ENCODE data around the gene NT5E. TPM values are rescaled to one million over a fixed set of nuclear protein-coding genes. Genes with fewer than 3 reads are reported as not detected.

The NT5E gene
- total RNA-seq, 2 donors from 2014 or later: 47.8 to 49.8 TPM

- intact Hi-C loops (cut with DNase I, micrococcal nuclease): no loop called here
- DNase-seq (no peak), ATAC-seq (no peak)
These were observed 3.6 kb downstream of the NT5E start for GRCh38 chr6:85453490-85453889.

- ATAC-seq (no peak), DNase-seq (no peak)
- intact Hi-C loops (cut with DNase I, micrococcal nuclease): no loop called here
These were observed 5.7 kb downstream of the NT5E start for GRCh38 chr6:85455471-85456026.

DNA sequence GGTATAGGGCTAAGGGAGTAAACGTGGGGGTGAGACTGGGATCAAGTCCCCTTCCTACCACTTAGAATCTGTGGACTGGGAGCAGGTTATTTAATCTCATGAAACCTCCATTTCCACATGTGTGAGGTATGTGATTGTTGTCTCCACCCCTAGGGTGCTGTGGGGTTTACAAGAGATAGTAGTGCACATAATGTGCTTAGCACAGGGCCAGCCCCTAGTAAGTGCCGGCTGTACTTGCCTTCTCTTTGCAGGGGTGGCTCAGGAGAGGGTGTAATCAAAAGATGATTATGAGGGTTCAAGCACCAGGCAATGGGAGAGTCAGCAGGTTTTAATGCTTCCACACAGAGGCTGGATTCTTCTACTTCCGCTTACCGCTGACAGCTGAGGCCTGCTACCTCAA, 6.9 kb downstream of the NT5E start:
- ATAC-seq (no peak), DNase-seq (no peak)
- intact Hi-C loops (cut with DNase I, micrococcal nuclease): no loop called here

DNA sequence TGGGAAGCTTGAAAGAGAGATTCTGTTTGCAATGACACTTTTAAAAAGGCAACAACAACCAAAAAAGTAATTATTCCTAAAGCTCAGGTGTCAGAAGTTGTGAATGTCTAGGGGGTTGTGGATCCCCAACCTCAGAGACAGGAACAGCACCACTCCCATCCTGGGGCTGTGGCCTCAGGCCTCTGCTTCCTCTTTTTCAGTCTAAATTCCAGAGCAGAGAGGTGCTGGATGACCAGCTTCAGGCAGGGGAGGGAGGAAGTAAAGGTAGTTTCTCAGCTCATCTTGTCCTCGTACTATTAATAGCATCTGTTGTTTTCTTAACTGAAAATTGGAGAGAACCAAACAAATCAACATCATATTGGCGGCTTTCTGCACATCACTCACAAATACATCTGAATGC, 8.3 kb downstream of the NT5E start:
- intact Hi-C loops (cut with DNase I, micrococcal nuclease): no loop called here
- DNase-seq (no peak), ATAC-seq (peak; percentile 49)

DNA sequence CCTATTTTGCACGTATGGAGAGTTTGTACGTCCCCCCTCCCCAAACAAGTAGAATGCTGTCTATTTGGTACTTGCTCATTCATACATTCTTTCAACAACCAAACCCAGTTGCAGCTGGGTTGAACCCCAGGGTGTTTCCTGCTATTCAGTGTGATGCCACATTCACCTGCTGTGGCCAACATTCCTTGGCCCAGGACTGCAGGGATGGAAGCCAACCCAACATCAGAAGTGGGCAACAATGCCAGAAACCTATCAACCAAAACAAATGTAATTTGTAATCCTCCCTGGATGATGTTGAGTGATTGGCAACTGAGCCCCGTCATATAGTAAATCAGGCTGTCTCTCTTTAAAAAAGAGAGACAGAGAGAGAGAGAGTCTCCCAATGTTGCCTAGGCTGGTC, 8.9 kb downstream of the NT5E start:
- ATAC-seq: no peak
- intact Hi-C loops (cut with DNase I, micrococcal nuclease): no loop called here
- DNase-seq: no peak

DNA sequence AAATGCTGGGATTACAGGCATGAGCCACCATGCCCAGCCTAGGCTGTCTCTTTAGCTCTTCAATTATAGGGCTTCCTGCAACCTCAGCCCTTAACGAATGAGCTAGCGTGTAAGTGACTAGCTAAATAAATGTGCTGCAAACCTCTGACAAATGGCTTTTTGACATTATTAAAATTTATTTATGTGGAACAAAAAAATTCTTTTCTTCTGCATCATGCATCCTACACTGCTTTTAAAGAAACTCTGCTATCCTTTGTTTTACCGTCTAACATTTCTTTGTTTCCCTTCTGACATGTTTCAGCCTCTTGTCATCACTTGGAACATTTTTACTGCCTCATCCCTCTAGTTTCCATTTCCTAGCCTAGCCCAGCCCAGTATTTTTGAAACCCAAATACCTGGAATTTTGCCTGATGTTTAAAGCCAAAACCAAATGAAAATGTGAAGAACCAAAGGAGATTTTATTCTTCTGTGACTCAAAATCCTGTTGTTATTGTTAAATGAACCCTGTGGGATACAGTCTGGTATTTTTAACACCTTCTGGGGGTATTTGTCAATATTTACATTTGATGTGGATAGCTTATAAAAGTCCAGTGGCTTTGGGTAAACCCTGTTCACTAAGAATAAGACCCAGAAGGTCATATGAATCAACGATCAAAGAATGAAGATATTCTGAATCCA, 9.5 kb downstream of the NT5E start:
- ATAC-seq: no peak
- intact Hi-C loops (cut with DNase I, micrococcal nuclease): no loop called here
- no peak for DNase-seq

DNA sequence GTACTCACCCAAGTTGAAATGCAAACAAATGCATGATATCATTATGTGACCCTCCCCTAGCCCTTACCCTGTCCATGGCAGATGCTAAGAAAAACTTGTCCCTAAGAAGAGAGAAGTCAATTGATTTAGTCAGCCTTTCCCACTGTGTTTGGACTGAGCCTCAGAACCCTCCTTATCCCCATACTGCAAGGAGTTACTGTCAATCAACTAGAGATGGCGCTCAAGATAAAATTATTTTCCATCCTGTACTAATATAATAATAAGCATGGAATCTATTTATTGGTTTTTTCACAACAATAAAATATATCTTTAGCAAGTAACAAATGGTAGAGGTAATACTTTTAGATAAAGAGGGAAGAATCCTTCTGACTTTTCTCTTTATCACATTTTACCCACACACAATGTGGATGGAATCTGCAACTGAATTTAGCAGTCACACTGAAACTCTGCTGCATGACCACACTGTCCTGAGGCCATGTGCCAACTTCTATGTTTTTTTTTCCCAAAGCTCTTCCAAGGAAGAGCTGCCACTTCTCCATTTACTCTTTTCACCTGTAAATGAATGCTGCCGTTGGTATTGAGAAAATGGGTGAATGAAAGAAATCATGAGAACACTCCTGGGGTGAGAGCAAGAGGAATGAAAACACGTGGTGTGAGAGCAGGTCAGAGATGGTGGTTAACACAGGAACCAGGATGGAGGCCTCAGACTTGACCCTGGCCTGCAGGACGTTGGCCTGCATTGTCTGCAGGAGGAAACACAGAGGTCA, 10.5 kb downstream of the NT5E start:
- DNase-seq (no peak), ATAC-seq (no peak)
- intact Hi-C loops (cut with DNase I, micrococcal nuclease): no loop called here

DNA sequence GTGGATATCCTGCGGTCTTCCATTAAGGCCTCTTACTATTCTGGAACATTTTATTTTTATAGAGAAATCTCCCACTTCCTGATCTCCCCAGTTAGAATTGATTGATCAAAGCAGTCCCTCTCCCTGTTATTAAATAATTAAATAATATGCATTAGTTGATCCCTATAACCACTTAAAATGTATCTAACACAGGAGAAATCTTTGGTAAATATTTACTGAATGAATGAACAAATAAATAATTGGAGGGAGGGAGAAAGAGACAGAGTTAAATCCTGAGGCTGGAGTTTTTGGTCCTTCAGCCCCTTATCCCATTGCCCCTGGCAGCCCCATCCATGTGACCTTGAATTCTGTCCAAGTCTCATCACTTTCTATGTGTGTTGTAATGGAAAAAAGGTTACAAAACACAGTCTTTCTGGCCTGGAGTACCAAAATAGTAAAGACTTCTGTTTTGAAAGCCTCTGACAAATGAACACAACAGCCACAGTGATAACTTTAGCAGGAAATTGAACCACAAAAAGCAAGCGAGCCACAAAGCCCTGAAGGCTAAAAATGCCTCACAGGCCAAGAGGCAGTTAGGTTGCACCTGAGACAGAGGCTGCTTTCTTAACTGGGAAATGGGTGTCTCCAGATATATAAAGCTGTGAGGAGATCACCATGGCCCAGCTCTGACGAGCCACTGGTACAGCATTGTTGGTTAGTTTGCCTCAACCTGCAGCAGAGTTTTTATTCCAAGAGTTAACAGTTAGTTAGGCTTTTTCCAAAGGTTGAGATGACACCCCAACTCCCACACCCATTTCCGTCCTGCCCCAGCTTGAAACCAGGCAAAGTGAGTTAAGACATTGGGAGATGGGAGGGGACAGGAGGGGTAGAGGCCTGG, 11.3 kb downstream of the NT5E start:
- ATAC-seq (no peak), DNase-seq (no peak)
- intact Hi-C loops (cut with DNase I, micrococcal nuclease): no loop called here

GRCh38 chr6:85461798-85462170, 11.9 kb downstream of the NT5E start:
- no peak for DNase-seq
- intact Hi-C loops (cut with DNase I, micrococcal nuclease): no loop called here
- ATAC-seq: no peak

- DNase-seq (no peak), ATAC-seq (no peak)
- intact Hi-C loops (cut with DNase I, micrococcal nuclease): no loop called here
These were observed 12.8 kb downstream of the NT5E start for GRCh38 chr6:85462673-85463072.

DNA sequence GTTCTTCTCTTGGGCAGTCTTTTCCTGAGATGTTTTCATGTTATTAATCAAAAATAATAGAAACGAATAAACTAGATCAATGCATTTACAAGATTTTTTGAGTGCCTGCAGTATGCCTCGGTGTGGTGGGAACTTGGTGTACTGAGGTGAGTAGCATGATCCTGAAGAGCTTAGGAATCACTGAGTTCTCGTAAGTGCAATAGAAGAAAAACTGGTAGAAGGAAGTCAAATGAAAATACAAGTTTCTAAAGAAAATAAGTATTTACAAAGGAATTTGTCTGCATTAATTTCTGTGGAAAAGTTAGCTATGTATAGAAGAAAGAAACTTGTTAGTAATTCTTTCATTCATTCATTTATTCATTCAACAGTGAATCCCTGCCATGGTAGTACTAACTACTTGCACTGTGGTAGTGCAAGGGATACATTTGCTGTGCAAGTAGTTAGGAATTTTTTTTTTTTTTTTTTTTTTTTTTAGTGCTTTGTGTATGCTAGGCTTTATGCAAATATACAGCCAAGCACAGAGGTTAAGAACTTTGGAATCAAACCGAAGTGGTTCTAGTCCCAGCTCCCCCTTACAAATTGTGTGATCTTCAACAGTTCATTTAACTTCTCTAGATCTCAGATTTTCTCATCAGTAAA, 13.9 kb downstream of the NT5E start:
- intact Hi-C loops (cut with DNase I, micrococcal nuclease): no loop called here
- DNase-seq: no peak
- no peak for ATAC-seq

DNA sequence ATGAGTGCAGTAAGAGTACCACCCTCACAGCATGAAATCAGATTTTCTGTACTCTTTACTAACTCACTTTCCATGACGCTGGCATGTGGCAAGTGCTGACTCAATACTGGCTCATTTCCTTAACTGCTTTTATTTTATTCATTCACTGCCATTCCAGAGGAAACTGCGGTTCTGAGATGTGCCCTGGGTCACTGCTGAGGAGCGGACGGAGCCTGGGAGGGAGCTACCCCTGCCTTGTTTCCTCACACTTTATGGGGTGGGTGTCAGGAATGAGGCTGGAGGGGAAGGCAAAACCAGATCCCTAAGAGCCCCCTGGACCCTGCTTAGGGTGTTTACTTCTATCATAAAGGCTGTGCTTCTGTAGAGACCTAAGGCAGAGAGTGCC, 14.4 kb downstream of the NT5E start:
- ATAC-seq: no peak
- intact Hi-C loops (cut with DNase I, micrococcal nuclease): no loop called here
- no peak for DNase-seq

- intact Hi-C loops (cut with DNase I, micrococcal nuclease): no loop called here
- DNase-seq (no peak), ATAC-seq (no peak)
These were observed 14.9 kb downstream of the NT5E start for GRCh38 chr6:85464722-85465150.

- intact Hi-C loops (cut with DNase I, micrococcal nuclease): no loop called here
- ATAC-seq (no peak), DNase-seq (no peak)
These were observed 15.9 kb downstream of the NT5E start for GRCh38 chr6:85465762-85466161.

GRCh38 chr6:85468326-85468725, 18.4 kb downstream of the NT5E start:
- no peak for ATAC-seq
- no peak for DNase-seq
- intact Hi-C loops (cut with DNase I, micrococcal nuclease): no loop called here

GRCh38 chr6:85469276-85470022, 19.6 kb downstream of the NT5E start:
- intact Hi-C loops (cut with DNase I, micrococcal nuclease): no loop called here
- ATAC-seq: no peak
- no peak for DNase-seq

DNA sequence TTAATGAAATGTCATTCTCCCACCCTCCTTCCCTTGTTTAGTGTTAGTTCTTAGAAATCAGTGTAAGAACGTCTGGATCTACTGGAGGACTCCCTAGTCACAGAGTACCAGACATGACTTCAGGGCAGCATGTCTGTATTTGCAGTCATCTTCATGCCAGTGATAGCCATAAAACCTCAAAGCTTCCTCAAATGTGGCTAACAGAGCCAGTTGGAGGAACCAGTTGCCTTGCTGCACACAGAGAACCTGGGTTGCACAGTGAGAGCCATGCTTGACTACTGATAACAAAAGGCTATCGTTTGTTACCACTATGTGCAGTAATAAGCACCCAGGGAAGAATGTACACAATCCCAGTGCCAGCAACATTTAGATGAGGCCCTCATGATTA, 20.1 kb downstream of the NT5E start:
- DNase-seq: no peak
- intact Hi-C loops (cut with DNase I, micrococcal nuclease): no loop called here

DNA sequence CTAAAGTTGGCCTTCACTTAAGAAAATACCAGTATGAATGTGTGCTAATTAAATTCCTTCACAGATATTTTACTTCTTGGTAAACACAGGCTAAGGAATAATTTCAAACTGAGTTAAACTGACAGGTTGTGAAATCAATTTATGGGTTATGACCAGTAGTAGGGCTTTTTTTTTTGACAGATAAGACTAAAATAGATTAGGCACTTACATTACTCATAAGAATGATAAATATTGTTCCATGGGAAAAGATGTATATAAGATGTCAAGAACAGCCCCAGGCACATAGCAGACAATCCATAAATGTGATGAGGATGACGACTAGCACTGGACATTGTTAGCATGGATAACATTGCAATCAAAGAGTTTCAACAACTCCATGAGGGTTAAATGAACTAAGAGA, 22.9 kb downstream of the NT5E start:
- no peak for ATAC-seq
- intact Hi-C loops (cut with DNase I, micrococcal nuclease): no loop called here
- no peak for DNase-seq

More for the DNA sequence above, 20.1 kb downstream of the NT5E start:
- ATAC-seq: no peak
